Heart right ventricle (tissue), 16 donors: ENCODE data around the gene PSPH. TPM values are rescaled to one million over a fixed set of nuclear protein-coding genes. Genes with fewer than 3 reads are reported as not detected.
"Not testable (repeated sequence)": the region's sequence is repeated elsewhere in the genome, so short reads cannot be mapped to it uniquely, and the experiment has no call there.

Experiments
- ATAC-seq, 8 donors: fragments of 200-7000 bp; cut with Tn5 transposase; one replicate each; pipeline ENCODE4 v1.9.1; 2020; ENCODE audit warnings: mild to moderate bottlenecking in 8 of 8, moderate library complexity in 8 of 8, moderate number of reproducible peaks in 1 of 8
- DNase-seq, 2 donors: peaks; one replicate each; pipeline ENCODE4 v3.0.0-alpha.2; 2020
- H3K27ac ChIP-seq, 10 donors: fragments of 200-600 bp; sonication (generic) in 2 of 10; one replicate each; pipeline versions ENCODE4 v1.5.0 to v1.8.0; 2020 to 2022; ENCODE audit warnings: mild to moderate bottlenecking in 3 of 10
- H3K27me3 ChIP-seq, 7 donors: fragments of 200-600 bp; one replicate each; pipeline ENCODE4 v1.8.0; 2021 to 2022; ENCODE audit warnings: mild to moderate bottlenecking in 2 of 7
- H3K36me3 ChIP-seq, 9 donors: fragments of 200-600 bp; sonication (generic) in 1 of 9; one replicate each; pipeline versions ENCODE4 v1.5.0 to v1.8.0; 2020 to 2022; ENCODE audit warnings: mild to moderate bottlenecking in 2 of 9
- H3K4me1 ChIP-seq, 9 donors: fragments of 200-600 bp; sonication (generic) in 1 of 9; one replicate each; pipeline versions ENCODE4 v1.5.0 to v1.8.0; 2020 to 2022; ENCODE audit warnings: mild to moderate bottlenecking in 4 of 9
- H3K4me3 ChIP-seq, 10 donors: fragments of 200-600 bp; sonication (generic) in 2 of 10; one replicate each; pipeline versions ENCODE4 v1.5.0 to v1.8.0; 2020 to 2022; ENCODE audit warnings: mild to moderate bottlenecking in 7 of 10, moderate library complexity in 2 of 10
- H3K9me3 ChIP-seq, 11 donors: fragments of 200-600 bp in 10 of 11; sonication (generic) in 2 of 11; one replicate each; pipeline versions ENCODE4 v1.5.0 to v1.8.0; 2013 to 2022; ENCODE audit warnings: mild to moderate bottlenecking in 2 of 11, control low read depth in 1 of 11, moderate library complexity in 1 of 11
- WGBS, 2 donors: extraction: QIAGEN DNeasy Blood & Tissue Kit; methylation state at CpG; one replicate each; pipeline ENCODE4 v1.1.7; 2013; ENCODE audit warnings: inconsistent platforms in 1 of 2; 5-methylcytosine and 5-hydroxymethylcytosine counted together
- intact Hi-C, 10 donors: fragments of 100-400 bp; cut with DNase I; formaldehyde crosslinking; loops; one replicate each; pipeline versions ENCODE4 v1.11.1 to v1.14.2; 2022
- polyA plus RNA-seq, 2 donors: library from polyadenylated mRNA; stranded (reverse); fragments of 200-250 nt; gene quantifications; one replicate each; pipeline ENCODE4 v1.2.3, GENCODE V29; 2013
- total RNA-seq, 10 donors: library from RNA; stranded (reverse); fragmentation: NEBNext Ultra II Directional in 3 of 10; extraction: Animal tissue kit (Norgen Biotek cat#: 25700) in 3 of 10; gene quantifications; one replicate each; pipeline versions ENCODE4 v1.2.1 to v1.2.4, GENCODE V29; 2021 to 2023
- TF ChIP-seq, protein P1 (sequence below), 9 donors: fragments of 200-600 bp; sonication (generic) in 2 of 9; IDR thresholded peaks; one replicate each; pipeline versions ENCODE4 v1.5.0 to v1.8.0; 2021 to 2022; ENCODE audit warnings: antibody characterized with exemption in 9 of 9, mild to moderate bottlenecking in 5 of 9, moderate library complexity in 1 of 9
- donor health status: Arrhythmogenic right ventricular cardiomyopathy.
- donor health status: ischemic (EF 13 %, LVEDD 7.1; RV severe dilation, severe dysfunction).
- donor health status: healthy with polysubstance abuse.
- donor health status: DM: no; HTN: yes; CAD: no.
- donor health status: DM: no; HTN: no; CAD: no.
- donor health status: ischemic (EF 25% LVEDD 6.9; RV normal size, moderate dysfunction).
- donor health status: ischemic (EF 25% LVEDD 5.7; RV mildly dilated, moderate dysfunction).
- donor health status: healthy.
- donor health status: DM: yes; HTN: yes; CAD: no.
- donor health status: Ischemic cardiomyopathy.
- donor health status: ischemic (EF 35%, LVEDD 5.7; RV mildly dilated, moderate dysfunction).
- donor health status: nonischemic (EF 11% LVEDD 7.7; RV severe dilation, severe dysfunction).
- donor health status: DM: yes; HTN: yes; CAD: no.
- donor health status: PGD.
- donor health status: ischemic (EF 29% LVEDD 5.4; RV normal size, mild dysfunction).
- donor health status: nonischemic (EF 23%, LVEDD 6.1; RV moderate dilation, normal function).

Gene PSPH
- total and polyA plus RNA-seq, 12 donors = 5.1 to 14.7 (median 9.5) TPM

DNA sequence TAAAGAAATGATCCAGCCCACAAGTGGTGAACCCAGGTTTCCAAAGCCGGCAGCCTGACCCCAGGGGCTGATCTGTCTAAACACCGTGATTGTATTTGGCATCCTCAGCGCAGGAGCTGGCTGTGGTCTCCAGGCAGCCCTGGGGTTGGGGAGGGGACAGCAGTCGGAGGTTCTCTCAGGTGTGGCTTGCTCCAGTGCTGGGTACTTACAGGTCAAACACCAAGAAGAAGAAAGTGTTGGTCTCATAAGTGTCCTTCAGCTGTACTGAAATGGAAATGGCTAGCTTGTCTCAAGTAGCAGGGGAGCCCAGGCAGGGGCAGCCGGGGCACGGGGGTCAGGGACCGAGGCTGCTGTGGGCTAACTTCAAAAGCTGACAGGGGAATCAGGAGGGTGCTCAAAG, 35.5 kb upstream of the PSPH start:
- no peak for DNase-seq
- intact Hi-C loops = no loop called here
- H3K36me3 ChIP-seq = peaks cover 0 to 65% (median 22%) of the 10 kb centered on the region in 9 donors
- no peak overlapping the region for H3K27ac ChIP-seq
- peaks cover 4 to 31% (median 15%) of the 10 kb centered on the region in 9 donors for H3K4me1 ChIP-seq
- ATAC-seq = no peak
- 95% methylated on average over 7 of the region's 7 CpGs for WGBS, 2 donors
- TF ChIP-seq, protein P1, sequence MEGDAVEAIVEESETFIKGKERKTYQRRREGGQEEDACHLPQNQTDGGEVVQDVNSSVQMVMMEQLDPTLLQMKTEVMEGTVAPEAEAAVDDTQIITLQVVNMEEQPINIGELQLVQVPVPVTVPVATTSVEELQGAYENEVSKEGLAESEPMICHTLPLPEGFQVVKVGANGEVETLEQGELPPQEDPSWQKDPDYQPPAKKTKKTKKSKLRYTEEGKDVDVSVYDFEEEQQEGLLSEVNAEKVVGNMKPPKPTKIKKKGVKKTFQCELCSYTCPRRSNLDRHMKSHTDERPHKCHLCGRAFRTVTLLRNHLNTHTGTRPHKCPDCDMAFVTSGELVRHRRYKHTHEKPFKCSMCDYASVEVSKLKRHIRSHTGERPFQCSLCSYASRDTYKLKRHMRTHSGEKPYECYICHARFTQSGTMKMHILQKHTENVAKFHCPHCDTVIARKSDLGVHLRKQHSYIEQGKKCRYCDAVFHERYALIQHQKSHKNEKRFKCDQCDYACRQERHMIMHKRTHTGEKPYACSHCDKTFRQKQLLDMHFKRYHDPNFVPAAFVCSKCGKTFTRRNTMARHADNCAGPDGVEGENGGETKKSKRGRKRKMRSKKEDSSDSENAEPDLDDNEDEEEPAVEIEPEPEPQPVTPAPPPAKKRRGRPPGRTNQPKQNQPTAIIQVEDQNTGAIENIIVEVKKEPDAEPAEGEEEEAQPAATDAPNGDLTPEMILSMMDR (IDR thresholded peaks at IDR 0.05) = no peak
- H3K27me3 ChIP-seq = no peaks in the 10 kb centered on the region
- no peaks in the 10 kb centered on the region for H3K9me3 ChIP-seq
- no peak overlapping the region for H3K4me3 ChIP-seq

DNA sequence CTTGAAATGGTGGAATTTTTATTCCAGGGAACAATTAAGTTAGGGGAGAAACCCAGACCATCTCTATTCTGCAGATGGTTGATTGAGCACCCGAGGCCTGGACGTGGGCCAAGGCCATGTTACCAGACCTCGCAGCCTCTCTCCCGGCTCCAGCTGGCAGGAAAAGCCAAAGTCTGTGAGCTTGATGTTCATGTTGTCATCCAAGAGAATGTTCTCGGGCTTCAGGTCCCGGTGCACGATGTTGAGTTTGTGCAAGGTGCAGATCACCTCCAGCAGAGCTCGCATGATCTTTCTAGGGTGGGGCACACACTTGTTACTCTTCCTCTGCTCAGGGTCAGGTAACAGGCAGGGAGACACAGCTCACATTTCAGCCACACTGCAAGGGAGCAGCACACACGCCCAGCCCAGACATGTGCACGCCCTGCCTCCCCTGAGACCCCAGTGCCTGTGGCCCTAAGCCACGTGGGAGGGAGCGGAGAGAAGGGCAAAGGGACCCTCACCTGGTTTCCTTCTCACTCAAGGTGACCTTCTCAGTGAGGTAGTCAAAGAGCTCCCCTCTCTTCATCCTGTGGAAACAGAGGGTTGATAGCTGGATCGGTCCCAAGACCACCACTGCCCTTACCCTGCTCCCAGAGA, 32.0 kb upstream of the PSPH start:
- intact Hi-C loops = no loop called here
- H3K4me3 ChIP-seq = no peak overlapping the region
- WGBS, 2 donors = 38 to 47% methylated on average over 13 of the region's 13 CpGs
- H3K27ac ChIP-seq = peak overlapping the region in 7 of 10 donors; percentile 4 to 57 (median 33)
- no peaks in the 10 kb centered on the region for H3K9me3 ChIP-seq
- ATAC-seq (peak in 6 of 8 donors; percentile 16 to 54 (median 28)), DNase-seq (peak; percentile 54 to 72)
- peaks cover 20 to 43% (median 30%) of the 10 kb centered on the region in 9 donors for H3K4me1 ChIP-seq
- H3K36me3 ChIP-seq = peaks cover 0 to 70% (median 19%) of the 10 kb centered on the region in 9 donors
- H3K27me3 ChIP-seq = no peaks in the 10 kb centered on the region
- TF ChIP-seq, protein P1 (IDR thresholded peaks at IDR 0.05) = no peak

DNA sequence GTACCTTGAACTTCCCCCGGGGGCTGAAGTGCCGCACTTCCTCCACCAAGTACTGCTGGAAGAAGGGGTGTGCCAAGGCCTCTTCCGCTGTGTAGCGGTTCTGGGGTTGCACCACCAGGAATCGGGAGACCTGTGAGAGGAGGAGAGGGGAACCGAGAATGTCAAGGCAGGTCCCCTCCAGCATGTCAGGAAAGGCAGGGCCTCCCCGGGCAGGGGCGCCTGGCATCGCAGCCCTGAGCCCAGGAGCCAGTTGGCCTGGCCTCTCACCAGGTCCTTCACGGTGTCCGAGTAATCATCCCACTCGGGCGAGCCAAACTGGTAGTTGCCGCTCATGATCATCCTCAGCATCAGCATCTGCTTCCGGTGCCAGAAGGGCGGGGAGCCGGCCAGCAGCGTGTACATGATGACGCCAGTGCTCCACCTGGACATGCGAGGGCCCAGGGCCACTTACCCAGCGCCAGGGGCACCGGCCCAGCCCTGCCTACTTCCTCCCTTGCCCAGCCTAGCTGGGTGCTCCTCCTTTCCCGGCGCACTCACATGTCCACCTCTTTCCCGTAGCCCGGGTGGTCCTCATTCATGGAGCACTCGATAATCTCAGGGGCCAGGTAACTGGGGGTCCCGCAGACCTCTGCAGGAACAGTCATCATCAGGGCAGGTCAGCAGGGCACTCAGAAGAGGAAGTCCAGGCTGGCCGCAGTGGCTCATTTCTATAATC, 30.5 kb upstream of the PSPH start:
- 93% methylated on average over 29 of the region's 29 CpGs for WGBS, 2 donors
- H3K4me1 ChIP-seq = peaks cover 20 to 45% (median 31%) of the 10 kb centered on the region in 9 donors
- ATAC-seq (peak in 1 of 8 donors; percentile 2), DNase-seq (no peak)
- TF ChIP-seq, protein P1 (IDR thresholded peaks at IDR 0.05) = no peak
- H3K36me3 ChIP-seq = peaks cover 0 to 61% (median 6%) of the 10 kb centered on the region in 9 donors
- H3K4me3 ChIP-seq = no peak overlapping the region
- H3K27ac ChIP-seq = peak overlapping the region in 1 of 10 donors; percentile 26
- intact Hi-C loops = no loop called here
- no peaks in the 10 kb centered on the region for H3K27me3 ChIP-seq
- no peaks in the 10 kb centered on the region for H3K9me3 ChIP-seq

DNA sequence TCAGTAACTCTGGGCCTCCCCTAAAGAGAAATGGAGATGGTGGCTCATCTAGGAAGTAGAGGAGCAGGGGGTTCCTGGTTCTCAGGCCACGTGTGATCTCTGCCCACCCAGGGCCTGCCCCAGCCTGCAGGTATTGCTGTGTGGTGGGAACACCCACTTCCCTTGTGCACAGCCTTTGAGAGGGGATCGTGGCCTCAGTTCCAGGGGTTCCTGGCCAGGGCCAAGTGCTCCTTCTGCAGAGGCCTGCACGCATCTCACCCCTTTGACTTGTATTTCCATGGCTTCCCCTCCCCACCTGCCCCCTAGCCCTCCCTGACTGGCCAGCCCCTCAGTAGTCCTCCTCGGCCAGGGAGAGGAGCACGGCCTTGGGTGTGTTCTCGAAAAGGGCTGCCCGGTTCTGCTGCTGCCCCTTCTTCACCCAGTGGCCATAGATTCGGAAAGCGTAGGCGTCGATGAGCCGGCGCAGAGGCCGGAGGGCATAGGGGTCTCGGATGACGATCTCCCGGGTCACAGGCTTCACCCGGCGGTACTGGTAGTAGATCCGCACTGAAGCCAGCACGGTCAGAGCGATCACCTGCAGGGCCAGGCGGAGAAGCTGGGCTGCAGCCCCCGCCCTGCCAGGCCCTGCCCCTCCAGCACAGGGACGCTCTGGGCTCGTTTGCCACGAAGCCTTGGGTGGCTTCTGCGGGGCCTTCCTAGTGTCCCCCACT, 29.6 kb upstream of the PSPH start:
- H3K9me3 ChIP-seq, ATAC-seq, H3K27me3 ChIP-seq, intact Hi-C loops, DNase-seq, H3K4me3 ChIP-seq: not testable (repeated sequence)
- 96 to 97% methylated on average over 28 of the region's 28 CpGs for WGBS, 2 donors
- H3K36me3 ChIP-seq = peaks cover 0 to 56% (median 0%) of the 10 kb centered on the region in 9 donors
- H3K27ac ChIP-seq = peak overlapping the region; percentile 70 to 95 (median 86)
- H3K4me1 ChIP-seq = peaks cover 20 to 45% (median 31%) of the 10 kb centered on the region in 9 donors
